Neural progenitor cell (in vitro differentiated cells): ENCODE data around the gene KLHDC4.
"Not testable (repeated sequence)": the region's sequence is repeated elsewhere in the genome, so short reads cannot be mapped to it uniquely, and the experiment has no call there.

Experiments
- CTCF ChIP-seq: fragments of 200-600 bp; sonication (generic); IDR thresholded peaks from 2 replicates; pipeline ENCODE4 v1.5.1; 2017; ENCODE audit warnings: antibody characterized with exemption, mild to moderate bottlenecking
- EZH2phosphoT487 ChIP-seq: fragments of 200-600 bp; sonication (generic); IDR thresholded peaks from 2 replicates; pipeline ENCODE4 v1.6.1; 2017; ENCODE audit warnings: antibody characterized with exemption

DNA sequence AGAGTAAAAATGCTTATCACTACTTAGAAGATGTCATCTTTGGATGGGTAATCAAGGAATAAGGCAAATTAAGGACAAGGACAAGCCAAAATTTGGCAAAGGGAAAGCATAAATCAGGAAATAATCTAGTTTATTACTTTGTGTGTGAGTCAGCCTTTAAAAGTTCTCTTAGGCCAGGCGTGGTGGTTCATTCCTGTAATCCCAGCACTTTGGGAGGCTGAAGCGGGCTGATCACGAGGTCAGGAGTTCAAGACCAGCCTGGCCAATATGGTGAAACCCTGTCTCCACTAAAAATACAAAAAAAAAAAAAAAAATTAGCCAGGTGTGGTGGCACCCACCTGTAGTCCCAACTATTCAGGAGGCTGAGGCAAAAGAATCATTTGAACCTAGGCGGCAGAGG, 1.7 kb upstream of the KLHDC4 start:
- TF ChIP-seq CTCF, EZH2phosphoT487: not testable (repeated sequence)
